Tracheal epithelial cell (primary cell): ENCODE measurements around the gene SRP68. TPM values are rescaled to one million over a fixed set of nuclear protein-coding genes. Genes with fewer than 3 reads are reported as not detected.

Source experiments
- total RNA-seq: library from RNA; depleted of rRNA; stranded (reverse); fragments of >200 nt; gene quantifications from 2 replicates; pipeline ENCODE4 v1.2.1, GENCODE V29; 2014

Gene SRP68
- total RNA-seq: 35.9 and 47.3 TPM in 2 replicates

DNA sequence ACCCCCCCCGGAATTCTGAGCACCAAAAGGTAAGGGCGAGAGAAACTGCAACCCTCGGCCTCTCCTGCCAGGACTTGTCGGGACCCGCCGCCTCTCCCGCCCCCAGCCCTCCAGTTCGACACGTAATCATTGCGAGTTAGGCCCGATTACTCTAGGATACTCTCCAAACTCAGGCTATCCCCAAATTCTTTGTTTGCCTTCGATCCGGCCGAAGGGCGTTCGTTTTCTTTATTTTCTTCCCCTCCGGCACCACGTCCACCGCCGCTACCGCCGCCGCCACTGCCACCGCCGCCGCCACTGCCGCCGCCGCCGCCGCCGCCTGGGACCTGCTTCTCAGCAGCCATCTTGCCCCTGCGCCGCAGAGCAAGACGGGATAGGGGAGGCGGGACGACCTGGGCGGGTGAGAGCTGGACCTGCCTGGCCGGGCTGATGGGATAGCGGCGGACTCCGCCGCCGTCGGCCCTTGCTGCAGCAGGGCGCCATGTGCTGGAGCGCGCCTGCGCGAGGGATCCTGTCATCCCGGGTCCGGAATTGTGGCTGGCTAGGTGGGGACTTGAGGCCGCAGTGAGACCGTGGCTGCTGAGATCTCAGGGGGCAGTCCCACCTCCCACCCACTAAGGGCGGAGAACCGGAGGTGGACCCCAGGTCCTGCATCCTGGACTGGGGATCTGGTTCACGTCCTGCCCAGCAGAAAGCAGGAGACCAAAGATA is at the start of gene SRP68:
TSS of gene SRP68 (minus strand) at position 370 of the 711 bp plus-strand sequence. CDS start at position 344, 26 bp downstream.

DNA sequence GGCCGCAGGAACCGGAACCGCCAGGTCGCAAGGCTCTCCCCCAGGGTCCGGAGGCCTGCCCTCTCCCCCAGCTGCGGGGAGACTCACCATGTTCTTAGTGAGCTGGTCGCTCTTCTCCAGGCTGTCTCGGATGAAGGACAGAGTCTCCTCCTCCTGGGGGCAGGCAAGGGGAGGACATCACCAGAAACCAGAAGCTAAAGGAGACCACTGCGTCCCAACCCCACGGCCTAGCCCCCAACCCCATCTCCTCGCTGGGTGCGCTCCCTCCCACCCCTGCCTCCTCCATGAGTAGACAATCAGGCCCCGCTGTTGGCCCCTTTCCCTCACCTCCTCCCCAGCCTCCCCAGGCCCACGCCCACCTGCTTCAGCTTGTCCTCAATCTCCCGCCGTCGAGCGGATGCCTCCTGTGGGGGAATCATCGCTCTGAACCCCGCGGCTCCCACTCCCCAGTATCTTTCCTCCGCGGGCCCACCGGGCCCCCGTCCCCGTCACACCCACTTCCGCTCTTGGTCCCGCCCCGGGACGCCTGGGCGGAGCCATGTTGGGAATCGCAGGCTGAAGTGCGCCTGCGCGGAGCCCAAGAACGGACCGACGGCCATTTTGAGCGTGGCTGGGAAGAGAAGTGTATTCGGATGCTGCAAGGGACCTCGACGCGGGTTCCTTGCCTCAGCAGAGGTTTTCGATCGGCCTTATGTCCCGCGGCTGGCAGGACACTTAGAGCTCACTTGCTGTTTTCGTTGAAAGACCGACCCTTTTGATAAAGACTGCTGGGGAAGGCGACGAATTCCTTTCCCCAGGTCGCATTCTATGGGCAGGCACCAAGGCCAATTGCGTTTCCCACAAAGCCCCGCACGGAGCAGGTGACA is 31.2 kb upstream of the SRP68 start, which contains the start of gene EXOC7:
TSS of gene EXOC7 (minus strand) at position 514 of the 866 bp plus-strand sequence. CDS start at position 419, 95 bp downstream.

DNA sequence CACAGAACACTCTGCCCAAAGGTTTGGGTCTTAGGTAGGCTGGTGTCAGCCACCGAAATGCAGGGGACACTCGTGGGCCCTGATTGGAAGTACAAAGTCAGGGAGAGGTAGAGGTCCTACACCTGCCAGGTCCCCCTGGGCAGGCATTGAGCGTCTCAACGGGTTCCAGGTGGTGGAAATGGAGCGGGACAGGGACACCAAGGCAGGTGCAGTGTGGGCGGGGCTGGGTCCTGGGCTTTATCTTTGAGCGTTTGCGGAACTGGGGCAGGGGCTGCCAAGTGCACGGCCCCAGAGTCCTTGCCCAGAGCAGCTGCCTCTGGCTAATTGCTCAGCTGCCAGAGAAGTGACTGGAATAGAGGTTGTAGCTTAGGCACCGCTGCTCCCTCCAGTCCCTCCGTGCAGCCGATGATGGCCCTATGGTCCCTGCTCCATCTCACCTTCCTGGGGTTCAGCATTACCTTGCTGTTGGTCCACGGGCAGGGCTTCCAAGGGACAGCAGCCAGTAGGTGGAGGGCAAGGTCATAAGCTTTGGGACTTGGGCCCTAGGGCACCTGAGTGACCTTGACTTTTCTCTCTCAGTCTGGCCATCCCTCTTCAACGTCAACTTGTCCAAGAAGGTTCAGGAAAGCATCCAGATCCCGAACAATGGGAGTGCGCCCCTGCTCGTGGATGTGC is 6.7 kb upstream of the SRP68 start, which contains the start of gene ZACN:
TSS of gene ZACN (plus strand) at position 323 of the 675 bp plus-strand sequence. CDS start at position 406, 83 bp downstream.

DNA sequence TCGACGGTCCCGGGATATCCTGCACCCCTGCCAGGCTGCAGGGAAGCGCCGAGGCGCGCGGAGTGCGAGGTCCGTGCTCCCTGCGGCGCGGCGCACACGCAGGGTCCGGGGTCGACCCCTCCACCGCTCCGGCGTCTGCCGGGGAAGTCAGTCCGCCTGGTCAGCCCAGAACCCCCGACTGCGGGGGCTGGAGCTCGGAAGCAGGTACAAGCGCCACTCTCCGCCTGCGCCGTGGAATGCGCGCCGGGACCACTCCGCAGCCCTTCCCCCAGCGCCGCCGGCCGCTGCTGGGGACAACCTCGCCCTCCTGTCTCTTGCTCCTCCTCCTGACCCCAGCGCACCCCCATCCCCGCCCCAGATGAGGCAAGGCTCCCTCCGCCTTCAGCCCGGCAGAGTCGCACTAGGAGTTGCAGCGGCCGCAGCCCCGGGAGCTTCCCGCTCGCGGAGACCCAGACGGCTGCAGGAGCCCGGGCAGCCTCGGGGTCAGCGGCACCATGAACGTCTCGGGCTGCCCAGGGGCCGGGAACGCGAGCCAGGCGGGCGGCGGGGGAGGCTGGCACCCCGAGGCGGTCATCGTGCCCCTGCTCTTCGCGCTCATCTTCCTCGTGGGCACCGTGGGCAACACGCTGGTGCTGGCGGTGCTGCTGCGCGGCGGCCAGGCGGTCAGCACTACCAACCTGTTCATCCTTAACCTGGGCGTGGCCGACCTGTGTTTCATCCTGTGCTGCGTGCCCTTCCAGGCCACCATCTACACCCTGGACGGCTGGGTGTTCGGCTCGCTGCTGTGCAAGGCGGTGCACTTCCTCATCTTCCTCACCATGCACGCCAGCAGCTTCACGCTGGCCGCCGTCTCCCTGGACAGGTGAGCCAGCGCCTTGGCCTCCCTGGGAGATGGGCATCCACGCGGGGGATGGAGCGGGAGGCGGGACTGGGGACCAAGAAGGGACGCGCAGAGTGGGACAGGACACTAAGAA is 2.4 kb upstream of the SRP68 start, which contains the start of gene GALR2:
TSS of gene GALR2 (plus strand) at position 392 of the 974 bp plus-strand sequence. CDS start at position 495, 103 bp downstream.

DNA sequence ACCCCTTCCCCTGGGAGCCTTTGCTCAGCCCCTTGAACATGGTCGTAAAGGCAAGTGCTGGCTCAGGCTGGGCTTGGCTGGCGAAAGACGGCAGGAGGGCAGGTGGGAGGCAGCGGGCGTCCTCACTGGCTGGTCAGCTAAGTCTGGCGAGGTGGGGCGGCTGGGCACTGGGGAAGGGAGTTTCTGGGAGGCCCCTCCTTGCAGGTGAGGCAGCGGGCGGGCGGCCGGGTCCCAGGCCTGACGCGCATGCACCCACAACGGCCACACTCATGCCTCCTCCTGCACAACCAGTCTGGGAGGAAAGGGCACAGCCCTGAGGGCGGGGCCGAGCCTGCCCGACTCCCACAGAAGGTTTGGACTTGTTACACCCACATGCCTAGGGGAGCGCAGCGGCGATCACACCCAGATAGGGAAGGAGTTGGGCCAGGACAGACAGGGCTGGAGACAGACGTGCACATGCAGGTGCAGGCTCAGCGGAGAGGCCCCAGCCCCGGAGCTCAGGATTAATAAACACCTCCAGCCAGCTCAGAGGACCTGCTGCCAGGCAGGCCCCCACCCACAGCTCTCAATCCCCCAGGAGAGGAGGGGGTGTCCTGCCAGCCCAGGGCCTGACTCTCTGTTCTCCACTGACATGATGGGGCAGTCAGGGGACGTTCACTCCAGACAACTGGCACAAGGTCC is 45.0 kb downstream of the SRP68 start, which contains the start of gene EVPL:
TSS of gene EVPL (minus strand) at position 148 of the 681 bp plus-strand sequence. CDS start at position 40, 108 bp downstream.

DNA sequence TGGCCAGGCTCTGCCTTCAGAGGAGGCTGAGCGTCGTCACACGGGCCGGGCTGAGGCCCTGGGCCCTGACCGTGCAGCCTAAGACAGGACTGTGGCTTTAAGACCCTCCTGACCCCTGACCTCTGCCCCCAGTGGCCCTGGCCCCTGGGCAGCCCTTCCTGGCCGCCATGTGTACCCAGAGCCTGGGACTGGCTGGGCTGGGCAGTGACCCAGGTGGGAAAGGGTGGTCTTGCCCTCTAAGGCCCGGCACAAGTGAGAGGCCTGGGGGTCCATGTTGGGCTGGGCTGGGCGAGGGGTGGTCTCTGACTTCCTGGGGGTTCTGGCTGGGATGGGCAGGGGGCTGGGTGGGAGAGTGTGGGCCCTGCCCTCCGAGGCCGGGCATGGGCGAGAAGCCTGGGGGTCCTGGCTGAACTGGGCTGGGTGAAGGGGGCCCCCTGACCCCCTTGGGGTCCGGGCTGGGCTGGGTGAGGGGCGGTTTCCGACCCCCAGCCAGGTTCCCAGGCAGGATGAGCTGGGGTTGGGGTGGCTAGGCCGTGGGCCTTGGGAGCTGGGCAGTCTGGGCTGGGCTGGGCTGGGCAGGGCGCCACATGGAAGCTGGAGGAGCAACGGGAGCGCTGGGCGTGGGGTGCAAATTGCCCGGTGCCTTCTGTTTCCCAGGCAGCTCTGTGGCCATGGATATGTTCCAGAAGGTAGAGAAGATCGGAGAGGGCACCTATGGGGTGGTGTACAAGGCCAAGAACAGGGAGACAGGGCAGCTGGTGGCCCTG is 71.4 kb downstream of the SRP68 start, which contains the start of gene CDK3:
TSS of gene CDK3 (plus strand) at position 101 of the 767 bp plus-strand sequence. CDS start at position 672, 571 bp downstream.

Other genes starting within 250 kb of the SRP68 start
- 6.2 and 7.7 TPM in 2 replicates for gene UNC13D, start 228.1 kb downstream of the SRP68 start, total RNA-seq
- 18.3 and 24.9 TPM in 2 replicates for gene WBP2, start 217.2 kb downstream of the SRP68 start, total RNA-seq
- gene TRIM47, start 193.9 kb downstream of the SRP68 start, total RNA-seq: 16.2 and 46.3 TPM in 2 replicates
- 24.1 and 30.1 TPM in 2 replicates for gene TRIM65, start 175.6 kb downstream of the SRP68 start, total RNA-seq
- 29.9 and 39.6 TPM in 2 replicates for gene MRPL38, start 167.6 kb downstream of the SRP68 start, total RNA-seq
- gene FBF1, start 131.5 kb downstream of the SRP68 start, total RNA-seq: 9.2 and 11.9 TPM in 2 replicates
- 43.3 and 61.4 TPM in 2 replicates for gene ACOX1, start 93.4 kb downstream of the SRP68 start, total RNA-seq
- gene TEN1, start 93.3 kb downstream of the SRP68 start, total RNA-seq: 17.6 and 22.4 TPM in 2 replicates
- 0.21 and 1.2 TPM in 2 replicates for gene CDK3, start 71.7 kb downstream of the SRP68 start, total RNA-seq
- 28.2 and 44.8 TPM in 2 replicates for gene EVPL, start 45.2 kb downstream of the SRP68 start, total RNA-seq
- gene GALR2, start 2.3 kb upstream of the SRP68 start, total RNA-seq: 0.21 TPM in 1 of 2 replicates, not detected in the other
- gene ZACN, start 6.7 kb upstream of the SRP68 start, total RNA-seq: not detected in 2 replicates
- 39.9 and 71.1 TPM in 2 replicates for gene EXOC7, start 31.3 kb upstream of the SRP68 start, total RNA-seq
- 0.24 TPM in 1 of 2 replicates, not detected in the other for gene FOXJ1, start 68.7 kb upstream of the SRP68 start, total RNA-seq
- gene RNF157, start 168.0 kb upstream of the SRP68 start, total RNA-seq: under 0.01 TPM in 1 of 2 replicates, not detected in the other
- gene UBALD2, start 192.8 kb upstream of the SRP68 start, total RNA-seq: 4.7 and 5.3 TPM in 2 replicates
- gene QRICH2, start 235.8 kb upstream of the SRP68 start, total RNA-seq: 1.3 and 4.1 TPM in 2 replicates